ENCODE measurements around the gene CFAP73.

The CFAP73 gene

DNA sequence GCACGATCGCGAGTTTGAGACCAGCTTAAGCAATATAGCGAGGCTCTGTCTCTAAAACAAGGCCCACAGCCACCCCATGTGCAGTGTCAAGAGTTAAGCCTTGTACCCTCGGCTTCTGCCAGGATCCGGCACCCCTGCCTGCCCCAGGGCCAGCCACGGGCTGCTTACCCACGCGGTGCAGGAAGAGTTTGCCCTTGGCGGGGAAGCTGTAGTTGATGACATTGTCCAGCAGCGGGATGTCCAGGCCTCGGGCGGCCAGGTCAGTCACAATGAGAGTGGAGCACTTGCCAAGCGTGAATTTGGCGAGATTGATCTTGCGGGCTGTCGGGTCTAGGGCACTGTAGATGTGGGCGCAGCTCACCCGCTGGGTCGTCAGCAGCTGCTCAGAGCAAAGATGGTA, 22.7 kb downstream of the CFAP73 start:
- ChIA-PET CTCF (interaction anchor here (0.6 to 13.7 kb wide), 10 partner anchors 11 to 253 kb away, joined by 3 to 157 read pairs (median 14); partner anchors contain the start of genes CFAP73, DDX54 and RITA1), POLR2A (interaction anchor here (0.5 to 1.2 kb wide), 2 partner anchors 11 to 13 kb away, joined by 3 to 4 read pairs; partner anchors contain the start of gene DDX54)
- no peak overlapping the region for H3K4me3 ChIP-seq (ENCODE audit: low read depth, low read length)
- TF ChIP-seq, protein P1, sequence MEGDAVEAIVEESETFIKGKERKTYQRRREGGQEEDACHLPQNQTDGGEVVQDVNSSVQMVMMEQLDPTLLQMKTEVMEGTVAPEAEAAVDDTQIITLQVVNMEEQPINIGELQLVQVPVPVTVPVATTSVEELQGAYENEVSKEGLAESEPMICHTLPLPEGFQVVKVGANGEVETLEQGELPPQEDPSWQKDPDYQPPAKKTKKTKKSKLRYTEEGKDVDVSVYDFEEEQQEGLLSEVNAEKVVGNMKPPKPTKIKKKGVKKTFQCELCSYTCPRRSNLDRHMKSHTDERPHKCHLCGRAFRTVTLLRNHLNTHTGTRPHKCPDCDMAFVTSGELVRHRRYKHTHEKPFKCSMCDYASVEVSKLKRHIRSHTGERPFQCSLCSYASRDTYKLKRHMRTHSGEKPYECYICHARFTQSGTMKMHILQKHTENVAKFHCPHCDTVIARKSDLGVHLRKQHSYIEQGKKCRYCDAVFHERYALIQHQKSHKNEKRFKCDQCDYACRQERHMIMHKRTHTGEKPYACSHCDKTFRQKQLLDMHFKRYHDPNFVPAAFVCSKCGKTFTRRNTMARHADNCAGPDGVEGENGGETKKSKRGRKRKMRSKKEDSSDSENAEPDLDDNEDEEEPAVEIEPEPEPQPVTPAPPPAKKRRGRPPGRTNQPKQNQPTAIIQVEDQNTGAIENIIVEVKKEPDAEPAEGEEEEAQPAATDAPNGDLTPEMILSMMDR (IDR thresholded peaks at IDR 0.05; ENCODE audit: insufficient read depth, low read length, missing control alignments), result no peak
- DNase-seq (ENCODE audit: low read depth, low spot score), result no peak

DNA sequence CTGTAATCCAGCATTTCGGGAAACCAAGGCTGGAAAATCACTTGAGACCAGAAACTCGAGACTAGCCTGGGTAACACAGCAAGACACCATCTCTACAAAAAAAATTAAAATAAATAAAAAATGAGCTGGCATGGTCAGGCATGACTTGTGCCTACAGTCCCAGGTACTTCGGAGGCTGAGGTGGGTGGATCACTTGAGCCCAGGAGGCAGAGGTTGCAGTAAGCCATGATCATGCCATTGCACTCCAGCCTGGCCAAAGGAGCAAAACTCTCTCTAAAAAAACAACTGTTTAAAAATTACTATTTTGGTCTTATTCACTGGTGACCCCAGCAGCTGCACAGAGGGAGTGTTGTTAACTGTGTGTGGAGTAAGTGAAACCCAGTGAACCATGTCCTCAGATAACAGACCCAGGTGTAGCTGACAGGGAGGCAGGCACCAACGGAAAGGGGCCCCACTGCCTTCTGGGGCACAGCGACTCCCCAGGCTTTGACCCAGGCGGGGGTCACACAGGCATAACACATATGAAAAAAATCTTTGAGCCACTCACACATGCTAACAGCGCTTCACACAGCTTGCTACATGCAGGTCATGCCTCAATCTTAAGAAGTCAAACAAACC, 23.7 kb downstream of the CFAP73 start:
- TF ChIP-seq, protein P1 (IDR thresholded peaks at IDR 0.05; ENCODE audit: insufficient read depth, low read length, missing control alignments), result no peak
- CTCF ChIA-PET, result interaction anchor here (1.1 to 13.7 kb wide), 14 partner anchors 8 to 252 kb away, joined by 3 to 157 read pairs (median 12); partner anchors contain the start of genes CFAP73, DDX54, RITA1 and SDSL
- no peak overlapping the region for H3K4me3 ChIP-seq (ENCODE audit: low read depth, low read length)
- POLR2A ChIA-PET, result interaction anchor here (1.2 kb wide), 1 partner anchor 12 kb away, joined by 4 read pairs; the partner anchor contains the start of gene DDX54
- DNase-seq (ENCODE audit: low read depth, low spot score), result no peak

DNA sequence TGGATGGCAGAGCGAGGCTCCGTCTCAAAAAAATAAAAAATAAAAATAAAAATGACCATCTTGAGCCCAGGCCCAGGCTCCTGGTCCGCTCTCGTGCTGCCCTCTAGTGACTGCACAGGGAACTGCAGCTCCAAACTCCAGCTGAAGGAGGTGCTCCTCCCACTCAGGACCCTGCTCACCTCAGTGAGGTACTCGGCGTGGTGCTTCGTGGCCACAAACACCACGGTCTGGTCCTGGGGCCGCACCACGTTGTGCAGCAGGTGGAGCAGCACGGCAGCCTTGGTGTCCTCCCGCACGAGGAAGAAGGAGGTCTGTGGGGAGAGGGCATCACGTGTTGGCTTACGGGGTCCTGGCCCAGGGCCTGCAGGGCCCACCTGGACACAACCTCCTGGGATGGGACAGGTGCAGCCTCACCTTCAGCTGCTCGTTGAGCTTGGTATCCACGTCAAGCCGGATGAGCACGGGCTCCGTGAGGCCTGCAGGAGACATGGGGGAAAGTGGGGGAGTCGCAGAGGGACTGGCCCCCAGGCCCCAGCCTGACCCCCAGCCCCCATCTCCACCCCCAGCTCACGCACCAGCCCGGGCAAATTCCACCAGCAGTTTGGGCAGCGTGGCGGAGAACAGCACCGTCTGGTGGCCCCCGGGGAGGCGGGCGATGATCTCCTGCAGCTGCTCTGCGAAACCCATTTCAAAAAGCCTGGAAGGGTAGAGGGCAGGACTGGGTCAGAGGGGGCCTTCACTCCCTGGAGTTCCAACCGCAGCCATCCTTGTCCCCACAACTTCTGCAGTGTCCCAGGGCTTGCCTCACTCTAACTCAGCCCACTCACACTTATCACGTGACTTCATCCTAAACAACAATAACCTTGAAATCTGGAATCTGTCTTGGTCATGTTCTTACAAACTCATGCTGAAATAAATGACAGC, 25.2 kb downstream of the CFAP73 start:
- no peak for DNase-seq (ENCODE audit: low read depth, low spot score)
- CTCF ChIA-PET, result interaction anchor here (0.6 to 13.7 kb wide), 17 partner anchors 9 to 250 kb away, joined by 3 to 157 read pairs (median 4); partner anchors contain the start of genes CFAP73, DDX54, RITA1 and SDSL

DNA sequence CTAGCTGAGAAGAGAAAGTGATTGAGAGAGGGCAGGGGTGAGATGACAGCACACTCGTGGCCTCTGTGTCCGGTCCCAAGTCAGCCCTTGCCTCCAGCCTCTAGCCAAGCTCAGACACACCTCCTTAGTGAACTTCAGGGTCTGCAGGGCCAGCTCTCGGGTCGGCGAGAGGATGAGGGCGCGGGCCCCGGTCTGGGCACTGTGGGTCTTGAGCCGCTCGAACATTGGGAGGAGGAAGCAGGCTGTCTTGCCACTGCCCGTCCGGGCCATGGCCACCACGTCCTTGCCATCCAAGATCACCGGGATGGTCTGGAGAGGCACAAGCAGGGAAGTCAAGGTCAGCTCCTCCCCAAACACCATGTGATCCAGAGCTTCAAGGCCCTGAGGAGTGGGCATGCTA, 29.5 kb downstream of the CFAP73 start:
- CTCF ChIA-PET, result interaction anchor here (1.0 to 13.7 kb wide), 3 partner anchors 10 to 129 kb away, joined by 3 to 157 read pairs (median 4); no protein-coding TSS in a partner anchor
- TF ChIP-seq, protein P1 (IDR thresholded peaks at IDR 0.05; ENCODE audit: insufficient read depth, low read length, missing control alignments), result no peak
- H3K4me3 ChIP-seq (ENCODE audit: low read depth, low read length), result no peak overlapping the region
- POLR2A ChIA-PET, result no interaction called here
- no peak for DNase-seq (ENCODE audit: low read depth, low spot score)

More for the DNA sequence above, 25.2 kb downstream of the CFAP73 start:
- H3K4me3 ChIP-seq (ENCODE audit: low read depth, low read length), result no peak overlapping the region
- TF ChIP-seq, protein P1 (IDR thresholded peaks at IDR 0.05; ENCODE audit: insufficient read depth, low read length, missing control alignments), result peak; percentile 97
- POLR2A ChIA-PET, result interaction anchor here (1.0 kb wide), 1 partner anchor 12 kb away, joined by 4 read pairs; no protein-coding TSS in a partner anchor

DNA sequence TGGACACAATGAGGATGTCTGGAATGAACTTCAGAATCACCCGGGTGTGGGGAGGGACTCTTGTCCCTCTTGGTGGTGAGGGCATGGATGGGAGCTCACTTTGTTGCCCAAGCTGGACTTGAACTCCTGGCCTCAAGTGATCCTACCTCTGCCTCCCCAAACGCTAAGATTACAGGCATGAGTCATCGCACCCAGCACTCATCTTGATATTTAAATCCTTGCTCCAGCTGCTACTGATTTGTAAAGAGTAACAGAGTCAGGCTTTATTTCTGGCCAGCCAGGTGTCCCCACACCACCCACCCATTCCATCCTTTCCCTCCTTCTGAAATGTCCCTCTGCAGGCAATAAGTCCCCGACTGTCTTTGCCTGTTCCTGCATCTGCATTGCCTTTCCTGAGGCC, 30.8 kb downstream of the CFAP73 start:
- TF ChIP-seq, protein P1 (IDR thresholded peaks at IDR 0.05; ENCODE audit: insufficient read depth, low read length, missing control alignments), result no peak
- no peak overlapping the region for H3K4me3 ChIP-seq (ENCODE audit: low read depth, low read length)
- POLR2A ChIA-PET, result no interaction called here
- DNase-seq (ENCODE audit: low read depth, low spot score), result no peak
- CTCF ChIA-PET, result interaction anchor here (0.7 to 13.7 kb wide), 2 partner anchors 130 to 187 kb away, joined by 3 to 157 read pairs; no protein-coding TSS in a partner anchor

Data from AG04449 (cell line).